ENCODE results near the gene SDC1. TPM values are rescaled to one million over a fixed set of nuclear protein-coding genes. Genes with fewer than 3 reads are reported as not detected.

The SDC1 gene
- total RNA-seq, 4 donors from 2014 or later = 21.9 to 28.0 (median 24.7) TPM

GRCh38 chr2:20232837-20233207 lies 7.9 kb upstream of the SDC1 start:
- intact Hi-C loops (cut with DNase I) = no loop called here
- no peak for TF ChIP-seq POLR2A (IDR thresholded peaks at IDR 0.05)
- 58 to 76% methylated on average over 5 of the region's 5 CpGs for WGBS, 2 donors
- Histone ChIP-seq H3K36me3 (no peaks in the 10 kb centered on the region), H3K9me3 (no peaks in the 10 kb centered on the region), H3K4me3 (replicated peaks in 1 of 3) (no peak overlapping the region), H3K27me3 (no peaks in the 10 kb centered on the region), H3K27ac (peak overlapping the region; percentile 77 to 90 (median 81)), H3K4me1 (peaks cover 15 to 22% of the 10 kb centered on the region in 2 donors)
- peak in 1 of 2 donors; percentile 33 for DNase-seq

- intact Hi-C loops (cut with DNase I) = no loop called here
- no peak overlapping the region for H3K4me3 ChIP-seq (replicated peaks in 1 of 3)
- H3K4me1 ChIP-seq = peaks cover 15 to 22% of the 10 kb centered on the region in 2 donors
- no peak for TF ChIP-seq POLR2A (IDR thresholded peaks at IDR 0.05)
- no peak for TF ChIP-seq CTCF (IDR thresholded peaks at IDR 0.05)
- H3K36me3 ChIP-seq = no peaks in the 10 kb centered on the region
- peak; percentile 72 to 81 for DNase-seq
- H3K9me3 ChIP-seq = no peaks in the 10 kb centered on the region
- H3K27me3 ChIP-seq = no peaks in the 10 kb centered on the region
- WGBS, 2 donors = 62 to 77% methylated on average over 4 to 6 of the region's 6 CpGs
- peak overlapping the region; percentile 69 to 90 (median 81) for H3K27ac ChIP-seq
Observed at GRCh38 chr2:20231598-20232026, 6.7 kb upstream of the SDC1 start.

DNA sequence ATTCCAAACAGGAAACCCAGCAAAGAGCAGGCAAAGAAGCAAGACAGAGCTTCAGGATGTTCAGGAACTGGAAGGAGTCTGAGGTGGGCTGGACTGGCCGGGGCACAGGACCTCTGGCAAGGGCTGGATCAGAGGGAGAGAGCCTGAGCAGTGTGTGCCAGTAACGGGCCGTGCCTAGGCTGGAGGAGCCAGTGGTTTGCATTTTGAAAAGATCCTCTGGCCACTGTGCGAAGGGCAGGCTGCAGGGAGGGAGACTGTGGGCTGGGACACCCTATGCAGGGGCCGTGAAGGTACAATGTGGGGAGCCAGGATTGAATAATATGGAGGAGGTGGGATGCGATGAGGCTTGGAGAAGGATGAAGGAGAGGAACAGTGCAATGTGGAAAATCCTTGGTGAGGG lies 6.2 kb upstream of the SDC1 start:
- WGBS, 2 donors = 89 to 92% methylated on average over 6 of the region's 6 CpGs
- intact Hi-C loops (cut with DNase I) = no loop called here
- peak overlapping the region; percentile 69 to 90 (median 81) for H3K27ac ChIP-seq

DNA sequence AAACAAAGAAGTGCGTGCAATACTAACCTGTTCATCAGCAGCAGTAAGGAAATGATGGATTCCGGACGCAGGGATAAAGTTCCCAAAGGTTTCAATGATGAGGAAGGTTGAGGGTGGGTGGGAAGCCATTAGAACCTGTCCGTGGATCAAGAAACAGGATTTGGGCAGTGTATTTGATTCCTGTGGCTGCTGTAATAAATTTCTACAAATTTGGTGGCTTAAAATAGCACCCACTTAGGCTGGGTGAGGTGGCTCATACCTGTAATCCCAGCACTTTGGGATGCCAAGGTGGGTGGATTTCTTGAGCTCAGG lies 5.1 kb upstream of the SDC1 start:
- TF ChIP-seq CTCF (IDR thresholded peaks at IDR 0.05) (no peak), POLR2A (IDR thresholded peaks at IDR 0.05) (no peak)
- no peak overlapping the region for H3K4me3 ChIP-seq (replicated peaks in 1 of 3)
- no peaks in the 10 kb centered on the region for H3K27me3 ChIP-seq
- WGBS, 2 donors = 82 to 84% methylated on average over 4 of the region's 4 CpGs
- H3K9me3 ChIP-seq = no peaks in the 10 kb centered on the region
- peaks cover 21 to 30% of the 10 kb centered on the region in 2 donors for H3K4me1 ChIP-seq
- no peak for DNase-seq
- intact Hi-C loops (cut with DNase I) = no loop called here
- H3K27ac ChIP-seq = no peak overlapping the region
- H3K36me3 ChIP-seq = no peaks in the 10 kb centered on the region

More for the DNA sequence above, 6.2 kb upstream of the SDC1 start:
- Histone ChIP-seq H3K9me3 (no peaks in the 10 kb centered on the region), H3K27me3 (no peaks in the 10 kb centered on the region), H3K4me3 (replicated peaks in 1 of 3) (no peak overlapping the region), H3K36me3 (no peaks in the 10 kb centered on the region), H3K4me1 (peaks cover 15 to 22% of the 10 kb centered on the region in 2 donors)
- DNase-seq = no peak
- no peak for TF ChIP-seq CTCF (IDR thresholded peaks at IDR 0.05)
- no peak for TF ChIP-seq POLR2A (IDR thresholded peaks at IDR 0.05)

DNA sequence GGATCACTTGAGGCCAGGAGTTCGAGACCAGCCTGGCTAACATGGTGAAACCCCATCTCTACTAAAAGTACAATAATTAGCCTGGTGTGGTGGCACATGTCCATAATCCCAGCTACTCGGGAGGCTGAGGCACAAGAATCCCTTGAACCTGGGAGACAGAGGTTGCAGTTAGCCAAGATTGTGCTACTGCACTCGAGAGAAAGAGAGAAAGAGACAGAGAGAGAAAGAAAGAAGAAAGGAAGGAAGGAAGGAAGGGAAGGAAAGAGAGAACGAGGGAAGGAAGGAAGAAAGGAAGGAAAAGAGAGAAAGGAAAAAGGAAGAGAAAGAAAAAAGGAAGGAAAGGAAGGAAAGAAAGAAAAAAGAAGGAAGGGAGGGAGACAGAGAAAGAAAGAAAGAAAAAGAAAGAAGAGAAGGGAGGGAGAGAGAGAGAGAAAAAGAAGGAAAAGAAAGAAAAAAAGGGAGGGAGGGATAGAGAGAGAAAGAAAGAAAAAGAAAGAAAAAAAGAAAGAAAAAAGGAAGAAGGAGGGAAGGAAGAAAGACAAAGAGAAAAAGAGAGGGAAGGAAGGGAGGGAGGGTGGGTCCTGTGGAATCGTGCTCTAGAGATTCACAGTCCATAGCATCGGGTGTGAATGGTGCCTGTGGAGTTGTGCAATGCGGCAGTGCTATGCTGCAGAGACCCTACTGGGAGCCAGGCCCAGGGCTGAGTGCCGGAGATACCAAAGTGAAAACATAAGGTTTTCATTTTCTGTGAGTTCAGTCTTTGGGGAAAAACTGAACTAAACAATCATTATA lies 4.6 kb upstream of the SDC1 start:
- H3K27me3 ChIP-seq = no peaks in the 10 kb centered on the region
- TF ChIP-seq POLR2A (IDR thresholded peaks at IDR 0.05) (no peak), CTCF (IDR thresholded peaks at IDR 0.05) (no peak)
- H3K36me3 ChIP-seq = no peaks in the 10 kb centered on the region
- no peak overlapping the region for H3K4me3 ChIP-seq (replicated peaks in 1 of 3)
- H3K27ac ChIP-seq = no peak overlapping the region
- no peak for DNase-seq
- 81 to 84% methylated on average over 8 of the region's 8 CpGs for WGBS, 2 donors
- H3K4me1 ChIP-seq = peaks cover 21 to 30% of the 10 kb centered on the region in 2 donors
- intact Hi-C loops (cut with DNase I) = no loop called here
- no peaks in the 10 kb centered on the region for H3K9me3 ChIP-seq

Data from thyroid gland (tissue), 4 donors.